Middle frontal gyrus (tissue), 1 donor: Measurements from ENCODE around the gene PEMT.

Experiments used
- DNase-seq: peaks from one replicate; pipeline ENCODE4 v3.0.0-alpha.2; 2015; ENCODE audit warnings: low spot score; ENCODE audit errors: extremely low spot score

The PEMT gene

GRCh38 chr17:17514993-17515933 lies 76.2 kb downstream of the PEMT start:
- DNase-seq: no peak

GRCh38 chr17:17514361-17514992 lies 77.0 kb downstream of the PEMT start:
- DNase-seq: no peak

GRCh38 chr17:17513626-17514025 lies 77.9 kb downstream of the PEMT start:
- no peak for DNase-seq

- no peak for DNase-seq
These were observed 78.6 kb downstream of the PEMT start for GRCh38 chr17:17512866-17513265.

GRCh38 chr17:17511881-17512858 lies 79.3 kb downstream of the PEMT start:
- no peak for DNase-seq

- no peak for DNase-seq
These were observed 80.2 kb downstream of the PEMT start for GRCh38 chr17:17511293-17511741.

- no peak for DNase-seq
These were observed 80.8 kb downstream of the PEMT start for GRCh38 chr17:17510456-17511292.

GRCh38 chr17:17509601-17510425 lies 81.7 kb downstream of the PEMT start:
- no peak for DNase-seq

GRCh38 chr17:17508646-17509591 lies 82.6 kb downstream of the PEMT start:
- DNase-seq: no peak

GRCh38 chr17:17508019-17508535 lies 83.4 kb downstream of the PEMT start:
- no peak for DNase-seq

- DNase-seq: no peak
These were observed 84.0 kb downstream of the PEMT start for GRCh38 chr17:17507465-17508011.

- no peak for DNase-seq
These were observed 84.5 kb downstream of the PEMT start for GRCh38 chr17:17506893-17507464.

- DNase-seq: no peak
These were observed 85.2 kb downstream of the PEMT start for GRCh38 chr17:17506181-17506741.

GRCh38 chr17:17505610-17506171 lies 85.8 kb downstream of the PEMT start:
- DNase-seq: no peak

- DNase-seq: no peak
These were observed 86.4 kb downstream of the PEMT start for GRCh38 chr17:17505151-17505550.

- DNase-seq: no peak
These were observed 87.0 kb downstream of the PEMT start for GRCh38 chr17:17504341-17505140.
